ENCODE measurements around the gene XPO1.
"Not testable (repeated sequence)": the region's sequence is repeated elsewhere in the genome, so short reads cannot be mapped to it uniquely, and the experiment has no call there.

XPO1 gene

DNA sequence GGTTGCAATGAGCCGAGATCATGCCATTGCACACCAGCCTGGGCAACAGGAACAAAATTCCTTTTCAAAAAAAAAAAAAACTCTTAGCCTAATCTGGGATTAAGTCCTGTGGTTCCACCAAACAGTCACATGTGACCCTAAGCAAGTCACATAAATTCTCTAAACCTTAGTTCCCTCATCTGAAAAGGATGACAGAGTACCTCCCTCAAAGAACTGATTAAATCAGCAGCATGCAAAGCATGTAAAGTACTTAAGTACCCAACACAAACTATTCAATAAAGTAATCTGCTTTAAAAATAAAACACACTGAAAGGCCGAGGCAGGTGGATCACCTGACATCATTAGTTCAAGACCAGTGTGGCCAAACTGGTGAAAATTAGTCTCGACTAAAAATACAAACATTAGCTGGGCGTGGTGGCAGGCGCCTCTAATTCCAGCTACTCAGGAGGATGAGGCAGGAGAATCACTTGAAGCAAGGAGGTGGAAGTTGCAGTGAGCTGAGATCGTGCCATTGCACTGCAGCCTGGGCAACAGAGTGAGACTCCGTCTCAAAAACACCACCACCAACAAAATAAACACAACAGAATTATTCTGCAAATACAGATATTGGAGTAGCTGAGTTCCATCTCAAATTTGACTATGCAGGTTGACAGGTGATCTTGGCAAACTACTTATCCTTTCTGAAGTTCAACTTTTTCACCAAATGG is 74.2 kb downstream of the XPO1 start:
- DNase-seq: no peak

DNA sequence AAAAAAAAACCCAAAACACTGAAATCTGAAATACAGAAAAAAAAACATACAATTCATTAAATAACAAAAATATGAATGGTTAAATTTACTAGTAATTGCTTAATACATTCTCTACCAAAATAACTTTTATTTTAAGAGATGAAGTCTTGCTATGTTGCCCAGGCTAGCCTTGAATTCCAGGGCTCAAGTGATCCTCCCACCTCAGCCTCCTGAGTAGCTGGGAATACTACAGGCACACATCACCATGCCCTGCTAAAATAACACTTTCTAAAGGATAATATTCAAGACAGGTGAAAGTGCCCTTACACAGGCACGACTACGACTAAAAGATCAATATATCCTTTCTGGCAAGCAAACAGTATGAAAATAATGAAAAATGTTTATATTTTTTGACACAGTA is 76.8 kb downstream of the XPO1 start:
- DNase-seq: no peak

DNA sequence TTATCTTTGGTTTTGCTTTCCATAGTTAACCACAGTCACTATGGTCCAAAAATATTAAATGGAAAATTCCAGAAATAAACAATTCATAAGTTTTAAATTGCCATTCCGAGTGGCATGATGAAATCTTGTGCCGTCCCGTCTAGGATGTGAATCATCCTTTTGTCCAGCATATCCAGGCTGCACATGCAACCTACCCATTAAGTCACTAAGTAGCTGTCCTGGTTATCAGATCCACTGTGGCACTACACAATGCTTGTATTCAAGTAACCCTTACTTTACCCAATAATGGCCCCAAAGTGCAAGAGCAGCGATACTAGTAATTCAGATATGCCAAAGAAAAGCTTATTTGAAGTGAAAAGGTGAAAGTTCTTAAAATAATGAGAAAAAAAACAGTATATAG is 78.0 kb downstream of the XPO1 start:
- DNase-seq: no peak

GRCh38 chr2:61456746-61457420 is 81.3 kb downstream of the XPO1 start:
- DNase-seq: no peak

GRCh38 chr2:61456070-61456745 is 81.9 kb downstream of the XPO1 start:
- no peak for DNase-seq

- not testable (repeated sequence) for DNase-seq
These were observed 83.2 kb downstream of the XPO1 start for GRCh38 chr2:61454972-61455371.

GRCh38 chr2:61454383-61454782 is 83.8 kb downstream of the XPO1 start:
- DNase-seq: no peak

- DNase-seq: no peak
These were observed 85.8 kb downstream of the XPO1 start for GRCh38 chr2:61452392-61452791.

GRCh38 chr2:61451178-61451577 is 87.0 kb downstream of the XPO1 start:
- DNase-seq: no peak

GRCh38 chr2:61450144-61450543 is 88.0 kb downstream of the XPO1 start:
- DNase-seq: no peak

- no peak for DNase-seq
These were observed 89.9 kb downstream of the XPO1 start for GRCh38 chr2:61448229-61448628.

- not testable (repeated sequence) for DNase-seq
These were observed 91.2 kb downstream of the XPO1 start for GRCh38 chr2:61446971-61447370.

GRCh38 chr2:61443342-61444041 is 94.7 kb downstream of the XPO1 start:
- peak; percentile 55 for DNase-seq

- DNase-seq: no peak
These were observed 98.7 kb downstream of the XPO1 start for GRCh38 chr2:61439241-61440002.

- DNase-seq: no peak
These were observed 99.5 kb downstream of the XPO1 start for GRCh38 chr2:61438670-61439069.

DNA sequence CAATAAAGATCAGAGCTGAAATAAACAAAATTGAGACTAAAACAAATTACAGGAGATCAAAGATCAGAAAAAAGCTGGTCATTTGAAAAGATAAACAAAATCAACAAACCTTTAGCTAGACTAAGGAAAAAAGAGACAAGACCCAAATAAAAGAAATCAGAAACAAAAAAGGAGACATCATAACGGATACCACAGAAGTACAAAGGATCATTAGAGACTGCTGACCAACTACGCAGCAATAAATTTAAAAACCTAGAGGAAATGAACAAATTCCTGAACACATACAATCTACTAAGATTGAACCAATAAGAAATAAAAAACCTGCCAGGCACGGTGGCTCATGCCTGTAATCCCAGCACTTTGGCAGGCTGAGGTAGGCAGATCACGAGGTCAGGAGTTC is 101.0 kb downstream of the XPO1 start:
- DNase-seq: no peak

DNA sequence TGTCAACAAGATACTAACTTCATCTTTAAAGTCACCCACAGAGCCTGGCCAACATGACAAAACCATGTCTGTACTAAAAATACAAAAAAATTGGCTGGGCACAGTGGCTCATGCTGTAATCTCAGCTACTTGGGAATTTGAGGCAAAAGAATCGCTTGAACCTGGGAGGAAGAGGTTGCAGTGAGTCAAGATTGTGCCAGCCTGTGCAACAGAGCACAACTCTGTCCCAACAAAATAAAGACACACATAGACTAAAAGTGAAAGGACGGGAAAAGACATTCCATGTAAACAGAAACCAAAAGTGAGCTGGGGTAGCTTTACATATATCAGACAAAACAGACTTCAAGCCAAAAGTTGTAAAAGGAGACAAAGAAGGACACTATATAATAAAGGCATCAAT is 102.1 kb downstream of the XPO1 start:
- no peak for DNase-seq

DNA sequence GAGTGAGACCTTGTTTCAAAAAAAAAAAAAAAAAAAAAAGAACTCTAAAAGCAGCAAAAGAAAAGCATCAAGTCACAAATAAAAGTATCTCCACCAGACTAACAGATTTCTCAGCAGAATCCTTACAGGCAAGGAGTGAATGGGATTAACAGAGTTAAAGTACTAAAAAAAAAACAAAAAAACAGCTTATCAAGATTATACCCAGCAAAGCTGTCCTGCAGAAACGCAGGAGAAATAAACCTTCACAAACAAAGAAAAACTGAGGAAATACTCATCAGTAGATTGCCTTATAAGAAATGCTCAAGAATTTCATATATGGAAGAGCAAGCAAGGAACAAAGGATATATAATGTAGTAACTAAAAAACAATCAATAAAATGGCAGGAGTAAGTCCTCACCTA is 102.9 kb downstream of the XPO1 start:
- DNase-seq: no peak

- no peak for DNase-seq
These were observed 103.8 kb downstream of the XPO1 start for GRCh38 chr2:61434314-61434713.

DNA sequence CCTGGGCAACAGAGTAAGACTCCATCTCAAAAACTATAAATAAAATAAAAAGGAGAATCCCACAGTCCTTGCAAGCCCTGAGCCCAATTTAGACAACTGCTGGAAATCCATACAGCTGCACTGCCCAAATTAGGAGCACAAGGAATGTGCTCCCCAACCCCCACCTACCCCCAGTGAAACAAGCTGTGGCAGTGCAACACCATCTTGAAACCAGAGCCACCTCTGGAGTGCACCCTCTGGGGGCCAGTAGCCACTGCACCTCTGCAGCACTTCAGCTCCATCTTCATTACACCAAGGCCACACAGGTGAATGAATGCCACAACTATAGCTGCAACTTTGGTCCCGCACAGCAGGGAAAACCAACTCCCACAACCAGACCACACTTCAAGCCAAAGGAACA is 104.5 kb downstream of the XPO1 start:
- no peak for DNase-seq

- no peak for DNase-seq
These were observed 105.2 kb downstream of the XPO1 start for GRCh38 chr2:61432990-61433389.

DNA sequence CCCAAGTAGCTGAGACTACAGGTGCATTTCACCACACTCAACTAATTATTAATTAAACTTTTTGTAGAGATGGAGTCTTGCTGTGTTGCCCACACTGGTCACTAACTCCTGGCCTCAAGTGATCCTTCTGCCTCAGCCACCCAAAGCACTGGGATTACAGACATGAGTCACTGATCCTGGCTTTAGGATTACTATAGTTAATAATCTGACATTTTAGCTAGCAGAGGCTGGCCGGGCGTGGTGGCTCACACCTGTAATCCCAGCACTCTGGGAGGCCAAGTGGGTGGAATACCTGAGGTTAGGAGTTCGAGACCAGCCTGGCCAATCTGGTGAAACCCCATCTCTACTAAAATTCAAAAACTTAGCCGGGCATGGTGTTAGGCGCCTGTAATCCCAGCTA is 106.8 kb downstream of the XPO1 start:
- DNase-seq: no peak
